Adrenal gland (tissue), 12 donors: Measurements from ENCODE around the gene GMDS. TPM values are rescaled to one million over a fixed set of nuclear protein-coding genes. Genes with fewer than 3 reads are reported as not detected.

ENCODE experiments used
- DNase-seq, 7 donors: peaks; one replicate each; pipeline ENCODE4 v3.0.0-alpha.2; 2019 to 2020
- H3K27ac ChIP-seq, 5 donors: fragments of 200-600 bp; sonication (generic) in 4 of 5; 1 replicate in 3 of 5; 2 replicates in 2 of 5; pipeline versions ENCODE4 v1.5.1 to v1.8.0; 2016 to 2020; ENCODE audit warnings: mild to moderate bottlenecking in 1 of 5
- H3K27me3 ChIP-seq: fragments of 200-600 bp; 2 replicates; pipeline ENCODE4 v1.8.0; 2021
- H3K36me3 ChIP-seq, 2 donors: fragments of 200-600 bp; replicated peaks in 1 of 2; 1 replicate in 1 of 2; 2 replicates in 1 of 2; pipeline versions ENCODE4 v1.5.1 to v1.8.0; 2018 to 2022
- H3K4me1 ChIP-seq, 2 donors: fragments of 200-600 bp; replicated peaks in 1 of 2; 1 replicate in 1 of 2; 2 replicates in 1 of 2; pipeline versions ENCODE4 v1.5.1 to v1.8.0; 2018 to 2021
- H3K4me3 ChIP-seq, 4 donors: fragments of 200-600 bp; sonication (generic) in 3 of 4; one replicate each; pipeline ENCODE4 v1.5.1; 2016 to 2018
- H3K9me3 ChIP-seq, 3 donors: fragments of 200-600 bp; sonication (generic) in 1 of 3; replicated peaks in 1 of 3; 1 replicate in 2 of 3; 2 replicates in 1 of 3; pipeline versions ENCODE4 v1.5.1 to v1.8.0; 2016 to 2021
- POLR2A ChIP-seq, 2 donors: fragments of 450-650 bp; IDR thresholded peaks; one replicate each; pipeline ENCODE4 v1.6.1; 2017; ENCODE audit warnings: antibody characterized with exemption in 2 of 2, mild to moderate bottlenecking in 2 of 2, moderate library complexity in 1 of 2
- WGBS, 4 donors: extraction: QIAGEN DNeasy Blood & Tissue Kit in 2 of 4; methylation state at CpG; one replicate each; pipeline versions ENCODE4 v1.1.5 to v1.1.7; 2013 to 2017; 5-methylcytosine and 5-hydroxymethylcytosine counted together
- intact Hi-C, 2 donors: fragments of 100-400 bp; cut with DNase I; formaldehyde crosslinking; loops; one replicate each; pipeline versions ENCODE4 v1.14.1 to v1.15.0; 2022 to 2023
- polyA plus RNA-seq, 3 donors: library from polyadenylated mRNA; stranded (reverse); fragments of 200-250 nt in 2 of 3; fragments of 350-450 nt in 1 of 3; fragmentation: Illumina TruSeq in 1 of 3; extraction: RNeasy Lipid Tissue Mini Kit (QIAGEN cat#74804) in 1 of 3; gene quantifications; one replicate each; pipeline ENCODE4 v1.2.3, GENCODE V29; 2013 to 2014
- total RNA-seq, 9 donors: library from RNA; depleted of rRNA in 4 of 9; stranded (reverse); fragments of >200 nt in 4 of 9; fragments of 120-200 nt in 1 of 9; fragmentation: NEBNext Ultra II Directional in 1 of 9; extraction: Animal tissue kit (Norgen Biotek cat#: 25700) in 1 of 9; gene quantifications; one replicate each; pipeline versions ENCODE4 v1.1.0 to v1.2.4, GENCODE V29; 2013 to 2023
- TF ChIP-seq, protein P1 (sequence below), 6 experiments: fragments of 450-650 bp in 4 of 6; fragments of 200-600 bp in 2 of 6; sonication (generic) in 1 of 6; IDR thresholded peaks; 1 replicate in 5 of 6; 2 replicates in 1 of 6; pipeline versions ENCODE4 v1.5.1 to v1.8.0; 2016 to 2021; ENCODE audit warnings: antibody characterized with exemption in 6 of 6, mild to moderate bottlenecking in 2 of 6, moderate library complexity in 1 of 6
- donor health status: healthy with polysubstance abuse.
- donor health status: Bipolar disorder and iron deficiency.
- donor health status: DM: yes; HTN: yes; CAD: no.
- donor health status: DM: no; HTN: no; CAD: no.
- donor health status: DM: no; HTN: no; CAD: no.
- donor health status: DM: yes; HTN: yes; CAD: no.

Gene GMDS
- total and polyA plus RNA-seq, 12 donors, result 8.5 to 39.2 (median 15.2) TPM

DNA sequence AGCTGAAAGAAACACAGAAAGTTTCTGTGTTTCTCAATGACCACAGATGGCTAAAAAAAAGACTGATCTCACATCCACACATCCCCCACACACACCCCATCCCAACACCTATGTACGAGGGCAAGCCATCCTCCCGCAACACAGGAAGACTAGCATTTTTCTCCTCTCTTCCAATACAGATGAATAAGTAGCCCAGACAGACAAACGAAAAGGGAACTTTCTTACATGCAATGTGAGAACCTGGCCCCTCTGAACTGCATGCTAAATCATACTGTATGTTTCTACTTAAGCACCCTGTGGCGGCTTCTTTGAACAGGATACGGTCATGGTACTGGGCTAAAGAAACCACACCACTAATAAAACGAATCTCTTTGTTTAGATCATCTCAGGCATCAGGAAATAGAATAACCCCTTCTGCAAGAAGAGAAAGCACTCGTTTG, 116.2 kb downstream of the GMDS start:
- no peak for DNase-seq
- Histone ChIP-seq H3K4me3 (no peak overlapping the region), H3K9me3 (no peaks in the 10 kb centered on the region), H3K4me1 (peaks cover 0 to 18% of the 10 kb centered on the region in 2 donors), H3K27me3 (no peaks in the 10 kb centered on the region), H3K36me3 (no peaks in the 10 kb centered on the region), H3K27ac (no peak overlapping the region)
- 70 to 85% (median 76%) methylated on average over 7 of the region's 7 CpGs for WGBS, 4 donors
- intact Hi-C loops, result no loop called here
- no peak for TF ChIP-seq POLR2A (IDR thresholded peaks at IDR 0.05)
- TF ChIP-seq, protein P1, sequence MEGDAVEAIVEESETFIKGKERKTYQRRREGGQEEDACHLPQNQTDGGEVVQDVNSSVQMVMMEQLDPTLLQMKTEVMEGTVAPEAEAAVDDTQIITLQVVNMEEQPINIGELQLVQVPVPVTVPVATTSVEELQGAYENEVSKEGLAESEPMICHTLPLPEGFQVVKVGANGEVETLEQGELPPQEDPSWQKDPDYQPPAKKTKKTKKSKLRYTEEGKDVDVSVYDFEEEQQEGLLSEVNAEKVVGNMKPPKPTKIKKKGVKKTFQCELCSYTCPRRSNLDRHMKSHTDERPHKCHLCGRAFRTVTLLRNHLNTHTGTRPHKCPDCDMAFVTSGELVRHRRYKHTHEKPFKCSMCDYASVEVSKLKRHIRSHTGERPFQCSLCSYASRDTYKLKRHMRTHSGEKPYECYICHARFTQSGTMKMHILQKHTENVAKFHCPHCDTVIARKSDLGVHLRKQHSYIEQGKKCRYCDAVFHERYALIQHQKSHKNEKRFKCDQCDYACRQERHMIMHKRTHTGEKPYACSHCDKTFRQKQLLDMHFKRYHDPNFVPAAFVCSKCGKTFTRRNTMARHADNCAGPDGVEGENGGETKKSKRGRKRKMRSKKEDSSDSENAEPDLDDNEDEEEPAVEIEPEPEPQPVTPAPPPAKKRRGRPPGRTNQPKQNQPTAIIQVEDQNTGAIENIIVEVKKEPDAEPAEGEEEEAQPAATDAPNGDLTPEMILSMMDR (IDR thresholded peaks at IDR 0.05), result no peak

DNA sequence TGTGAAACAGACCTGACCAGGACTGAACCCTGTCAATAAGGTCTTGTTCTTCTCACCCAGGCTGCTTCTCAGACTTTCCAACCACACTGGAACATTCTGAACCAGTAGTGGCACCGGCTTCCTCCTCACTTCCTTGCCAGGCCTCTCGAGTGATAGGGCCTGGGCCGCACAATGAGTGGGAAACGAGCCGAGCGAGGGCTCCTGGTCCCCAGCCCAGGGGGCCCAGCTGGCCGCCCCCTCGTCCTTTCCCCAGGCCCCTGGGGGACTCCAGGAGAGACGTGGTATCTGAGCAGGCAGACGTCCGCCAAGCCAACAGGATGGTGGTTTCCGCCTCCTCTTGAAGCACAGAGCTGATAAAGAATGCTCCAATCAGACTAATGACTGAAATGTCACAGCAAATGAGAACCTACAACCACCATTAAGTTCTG, 117.9 kb downstream of the GMDS start:
- Histone ChIP-seq H3K27ac (peak overlapping the region in 2 of 5 donors; percentile 1 to 44), H3K36me3 (no peaks in the 10 kb centered on the region), H3K9me3 (no peaks in the 10 kb centered on the region), H3K4me3 (no peak overlapping the region), H3K4me1 (peaks cover 0 to 5% of the 10 kb centered on the region in 2 donors), H3K27me3 (no peaks in the 10 kb centered on the region)
- no peak for TF ChIP-seq POLR2A (IDR thresholded peaks at IDR 0.05)
- TF ChIP-seq, protein P1 (IDR thresholded peaks at IDR 0.05), result no peak
- intact Hi-C loops, result no loop called here
- peak in 5 of 7 donors; percentile 20 to 69 (median 46) for DNase-seq
- WGBS, 4 donors, result 59 to 77% (median 68%) methylated on average over 11 to 12 of the region's 12 CpGs

DNA sequence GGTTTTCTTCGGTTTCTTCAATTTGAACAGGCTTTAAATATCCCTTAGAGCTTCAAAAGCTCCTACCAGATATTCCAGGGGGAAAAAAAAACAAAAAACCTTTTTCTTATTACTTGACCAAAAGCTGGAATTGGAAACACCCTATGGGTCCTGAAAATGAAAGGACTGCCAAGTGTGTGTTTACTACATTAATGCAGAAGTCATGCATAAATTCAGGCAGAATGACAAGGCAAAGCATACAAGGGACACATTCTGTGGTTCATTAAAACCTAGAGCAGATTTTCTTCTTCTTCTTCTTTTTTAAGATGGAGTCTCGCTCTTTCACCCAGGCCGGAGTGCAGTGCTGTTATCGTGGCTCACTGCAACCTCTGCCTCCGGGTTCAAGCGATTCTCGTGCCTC, 119.1 kb downstream of the GMDS start:
- Histone ChIP-seq H3K36me3 (no peaks in the 10 kb centered on the region), H3K27ac (no peak overlapping the region), H3K9me3 (no peaks in the 10 kb centered on the region), H3K4me1 (no peaks in the 10 kb centered on the region), H3K27me3 (no peaks in the 10 kb centered on the region), H3K4me3 (no peak overlapping the region)
- 85 to 93% (median 91%) methylated on average over 7 of the region's 7 CpGs for WGBS, 4 donors
- no peak for DNase-seq
- intact Hi-C loops, result no loop called here
- TF ChIP-seq, protein P1 (IDR thresholded peaks at IDR 0.05), result no peak
- no peak for TF ChIP-seq POLR2A (IDR thresholded peaks at IDR 0.05)

DNA sequence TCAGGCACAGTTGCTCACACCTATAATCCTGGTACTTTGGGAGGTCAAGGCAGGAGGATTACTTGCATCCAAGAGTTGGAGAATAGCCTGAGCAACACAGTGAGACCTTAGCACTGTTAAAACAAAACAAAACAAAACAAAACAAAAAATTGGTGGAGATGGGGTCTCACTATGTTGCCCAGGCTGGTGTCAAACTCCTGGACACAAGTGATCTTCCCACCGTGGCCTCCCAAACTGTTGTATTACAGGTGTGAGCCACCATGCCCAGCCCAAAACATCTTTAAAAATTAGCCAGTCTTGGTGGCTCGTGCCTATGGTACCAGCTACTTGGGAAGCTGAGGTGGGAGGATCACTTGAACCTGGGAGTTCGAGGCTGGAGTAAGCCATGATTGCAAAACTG, 120.2 kb downstream of the GMDS start:
- H3K27me3 ChIP-seq, result no peaks in the 10 kb centered on the region
- TF ChIP-seq, protein P1 (IDR thresholded peaks at IDR 0.05), result no peak
- TF ChIP-seq POLR2A (IDR thresholded peaks at IDR 0.05), result no peak
- no peaks in the 10 kb centered on the region for H3K9me3 ChIP-seq
- H3K4me1 ChIP-seq, result no peaks in the 10 kb centered on the region
- 93 to 99% (median 95%) methylated on average over 3 of the region's 3 CpGs for WGBS, 4 donors
- H3K4me3 ChIP-seq, result no peak overlapping the region
- no peaks in the 10 kb centered on the region for H3K36me3 ChIP-seq
- intact Hi-C loops, result no loop called here
- no peak for DNase-seq
- H3K27ac ChIP-seq, result no peak overlapping the region
